Activated T-cell treated with anti-CD3 and anti-CD28 coated beads, Interleukin-2, amount 50 U/mL, for 72 hours (primary cell): ENCODE results near the gene UTP20. TPM values are rescaled to one million over a fixed set of nuclear protein-coding genes. Genes with fewer than 3 reads are reported as not detected.
"Not testable (repeated sequence)": the region's sequence is repeated elsewhere in the genome, so short reads cannot be mapped to it uniquely, and the experiment has no call there.

Experiments
- ATAC-seq, 2 donors: fragments of 150-1000 bp; cut with Tn5 transposase; replicated peaks in 1 of 2; 2 replicates each; pipeline ENCODE4 v1.10.0; 2021; ENCODE audit warnings: moderate library complexity in 2 of 2, mild to moderate bottlenecking in 1 of 2
- DNase-seq, 2 donors: peaks; one replicate each; pipeline ENCODE4 v3.0.0; 2021 to 2022; ENCODE audit warnings: mixed read lengths in 1 of 2
- H3K27ac Mint-ChIP-seq: one replicate; pipeline ENCODE4 v1.8.0; 2022; ENCODE audit warnings: mild to moderate bottlenecking, moderate library complexity, mixed read lengths
- H3K27me3 Mint-ChIP-seq: one replicate; pipeline ENCODE4 v1.8.0; 2022; ENCODE audit warnings: low read depth, mixed read lengths
- H3K36me3 Mint-ChIP-seq, 2 donors: one replicate each; pipeline ENCODE4 v1.8.0; 2022; ENCODE audit warnings: mixed read lengths in 2 of 2, mild to moderate bottlenecking in 1 of 2; ENCODE audit not compliant: insufficient read depth in 2 of 2
- H3K4me1 Mint-ChIP-seq: one replicate; pipeline ENCODE4 v1.8.0; 2022; ENCODE audit warnings: low read depth, mixed read lengths
- H3K4me3 Mint-ChIP-seq, 2 donors: one replicate each; pipeline ENCODE4 v1.8.0; 2022; ENCODE audit warnings: mild to moderate bottlenecking in 2 of 2, mixed read lengths in 2 of 2, moderate library complexity in 2 of 2
- H3K9me3 Mint-ChIP-seq, 2 donors: one replicate each; pipeline ENCODE4 v1.8.0; 2022; ENCODE audit warnings: mixed read lengths in 2 of 2
- total RNA-seq, 2 donors: library from RNA; stranded (reverse); gene quantifications; one replicate each; pipeline ENCODE4 v1.2.3, GENCODE V29; 2022

The UTP20 gene
- total RNA-seq, 2 donors from 2014 or later, result 12.3 to 15.4 TPM

- not testable (repeated sequence) for H3K27me3 Mint-ChIP-seq, ATAC-seq, H3K4me3 Mint-ChIP-seq, H3K36me3 Mint-ChIP-seq, H3K9me3 Mint-ChIP-seq, DNase-seq, H3K27ac Mint-ChIP-seq
- H3K4me1 Mint-ChIP-seq, result peaks cover 14% of the 10 kb centered on the region
Observed at GRCh38 chr12:101410169-101410568, 130.3 kb downstream of the UTP20 start.

- no peak for ATAC-seq
- Mint-ChIP-seq H3K9me3 (no peaks in the 10 kb centered on the region), H3K4me3 (no peak overlapping the region), H3K36me3 (no peaks in the 10 kb centered on the region), H3K4me1 (no peaks in the 10 kb centered on the region), H3K27ac (no peak overlapping the region), H3K27me3 (peaks cover 9% of the 10 kb centered on the region)
- peak; percentile 13 to 34 for DNase-seq
Observed at GRCh38 chr12:101414533-101415119, 134.7 kb downstream of the UTP20 start.

GRCh38 chr12:101415228-101415627 lies 135.3 kb downstream of the UTP20 start:
- Mint-ChIP-seq H3K27ac (no peak overlapping the region), H3K9me3 (no peaks in the 10 kb centered on the region), H3K27me3 (peaks cover 9% of the 10 kb centered on the region), H3K4me3 (no peak overlapping the region), H3K36me3 (no peaks in the 10 kb centered on the region), H3K4me1 (no peaks in the 10 kb centered on the region)
- ATAC-seq (no peak), DNase-seq (no peak)

- not testable (repeated sequence) for H3K27me3 Mint-ChIP-seq, DNase-seq, H3K27ac Mint-ChIP-seq, H3K4me3 Mint-ChIP-seq, ATAC-seq, H3K36me3 Mint-ChIP-seq, H3K4me1 Mint-ChIP-seq, H3K9me3 Mint-ChIP-seq
Observed at GRCh38 chr12:101422066-101422465, 142.2 kb downstream of the UTP20 start.

GRCh38 chr12:101424620-101425019 lies 144.7 kb downstream of the UTP20 start:
- no peak for ATAC-seq
- H3K27me3 Mint-ChIP-seq, result no peaks in the 10 kb centered on the region
- H3K27ac Mint-ChIP-seq, result no peak overlapping the region
- H3K9me3 Mint-ChIP-seq, result no peaks in the 10 kb centered on the region
- H3K36me3 Mint-ChIP-seq, result no peaks in the 10 kb centered on the region
- no peak for DNase-seq
- no peak overlapping the region for H3K4me3 Mint-ChIP-seq
- H3K4me1 Mint-ChIP-seq, result no peaks in the 10 kb centered on the region

GRCh38 chr12:101430456-101430855 lies 150.6 kb downstream of the UTP20 start:
- H3K4me3 Mint-ChIP-seq, result no peak overlapping the region
- no peaks in the 10 kb centered on the region for H3K9me3 Mint-ChIP-seq
- H3K4me1 Mint-ChIP-seq, result no peaks in the 10 kb centered on the region
- DNase-seq, result no peak
- no peaks in the 10 kb centered on the region for H3K27me3 Mint-ChIP-seq
- no peaks in the 10 kb centered on the region for H3K36me3 Mint-ChIP-seq
- H3K27ac Mint-ChIP-seq, result no peak overlapping the region
- no peak for ATAC-seq

GRCh38 chr12:101436136-101436535 lies 156.2 kb downstream of the UTP20 start:
- DNase-seq (no peak), ATAC-seq (no peak)
- no peak overlapping the region for H3K27ac Mint-ChIP-seq
- H3K27me3 Mint-ChIP-seq, result peaks cover 6% of the 10 kb centered on the region
- no peaks in the 10 kb centered on the region for H3K9me3 Mint-ChIP-seq
- no peaks in the 10 kb centered on the region for H3K4me1 Mint-ChIP-seq
- H3K36me3 Mint-ChIP-seq, result no peaks in the 10 kb centered on the region
- no peak overlapping the region for H3K4me3 Mint-ChIP-seq

Other genes with a start within 250 kb of the UTP20 start
- not detected for gene SLC5A8, start 69.9 kb upstream of the UTP20 start, total RNA-seq
- 10 to 100 TPM; 61.1 to 68.9 TPM for gene ARL1, start 127.7 kb downstream of the UTP20 start, total RNA-seq
- gene SPIC, start 195.2 kb downstream of the UTP20 start, total RNA-seq, result not detected